Activated CD8-positive, alpha-beta memory T cell treated with anti-CD3 and anti-CD28 coated beads, Interleukin-2, amount 50 U/mL, for 24 hours (primary cell): ENCODE data around the gene HOXA4.

Experiments
- DNase-seq: peaks from one replicate; pipeline ENCODE4 v3.0.0-alpha.2; 2020; ENCODE audit errors: extremely low read depth

HOXA4 gene

DNA sequence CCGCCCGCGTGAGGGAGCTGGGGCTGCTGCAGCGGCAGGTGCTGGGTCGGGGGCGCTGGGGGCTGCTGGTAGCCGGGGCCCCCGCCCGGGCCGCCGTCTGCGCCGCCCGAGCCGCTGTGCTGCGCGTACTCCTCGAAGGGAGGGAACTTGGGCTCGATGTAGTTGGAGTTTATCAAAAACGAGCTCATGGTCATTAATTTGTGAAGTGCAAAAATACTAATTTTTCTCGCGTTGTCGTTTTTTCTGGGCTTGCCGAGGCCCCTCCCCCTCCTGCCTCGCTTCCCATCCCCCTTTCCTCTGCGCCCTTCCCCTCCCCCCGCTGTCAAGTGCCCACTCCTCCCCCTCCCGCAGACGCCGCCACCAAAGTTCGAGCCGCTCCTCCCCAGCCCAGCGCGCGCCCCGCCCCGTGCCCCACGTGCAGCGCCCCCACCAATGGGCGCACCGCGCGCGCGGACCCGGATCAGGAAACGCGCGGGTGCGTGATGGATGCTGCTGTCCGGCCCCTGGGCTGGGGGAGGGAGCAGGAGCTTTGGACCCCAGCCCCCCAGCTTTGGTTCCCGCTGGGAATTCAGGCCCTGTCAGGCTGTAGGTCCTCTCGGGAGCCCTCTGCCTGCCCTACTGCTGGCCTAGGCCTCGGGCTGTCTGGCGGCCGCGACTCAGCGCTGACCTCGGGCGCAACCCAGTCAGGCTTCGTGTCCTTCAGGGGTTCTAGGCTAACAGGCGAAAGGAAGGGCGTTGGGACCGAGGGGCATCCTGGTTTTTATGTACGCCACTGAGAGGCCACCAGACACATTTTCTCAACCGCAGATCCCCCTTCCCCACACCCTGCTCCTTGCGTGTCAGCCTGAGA lies at the start of gene HOXA4:
HOXA4 (minus strand) TSS at position 218 of the 850 bp plus-strand sequence; CDS start at position 194, 24 bp downstream.
- DNase-seq, result peak; percentile 43

DNA sequence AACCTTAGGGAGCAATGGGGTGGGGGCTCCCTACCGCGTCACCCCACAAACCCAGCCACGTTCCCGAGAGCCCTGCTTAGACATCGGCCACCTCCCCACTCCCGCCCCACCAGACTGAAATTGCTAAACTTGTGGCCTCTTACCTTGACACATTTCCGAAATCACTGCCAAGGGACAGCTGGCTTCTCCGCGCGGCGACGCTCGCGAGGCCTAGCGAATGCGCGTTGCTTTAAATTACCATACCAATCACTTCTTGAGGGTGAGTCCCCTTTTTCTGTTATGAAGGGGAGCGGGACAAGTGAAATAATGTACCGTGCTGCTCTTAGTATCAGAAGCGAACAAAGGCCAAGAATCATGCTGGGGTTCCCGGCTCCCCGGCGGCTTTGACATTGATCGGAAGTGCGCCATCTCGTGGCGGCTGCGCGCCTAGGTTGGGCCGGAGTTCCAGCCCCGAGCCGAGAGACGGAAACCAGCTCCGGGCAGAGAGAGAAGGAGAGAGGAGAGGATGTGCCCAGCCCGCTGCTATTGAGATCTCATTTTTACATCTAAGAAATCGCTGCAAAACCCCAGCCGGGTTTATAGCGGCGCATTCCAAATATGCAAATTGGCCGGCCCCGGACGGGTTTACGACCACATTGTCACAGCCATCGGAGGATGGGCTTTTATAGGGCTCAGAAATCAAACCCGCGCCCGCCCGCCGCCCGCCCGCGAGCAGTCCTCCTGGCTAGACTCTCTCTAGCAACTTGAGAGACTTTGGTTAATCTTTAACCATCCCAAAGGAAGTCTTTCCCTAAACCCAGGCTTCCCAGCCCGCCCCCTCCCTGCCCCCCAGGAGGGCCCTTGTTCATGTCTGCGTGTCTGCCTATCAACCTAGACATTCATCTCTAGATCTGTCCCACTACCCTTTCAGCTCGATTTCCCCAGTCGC lies 49.2 kb upstream of the HOXA4 start:
- no peak for DNase-seq

DNA sequence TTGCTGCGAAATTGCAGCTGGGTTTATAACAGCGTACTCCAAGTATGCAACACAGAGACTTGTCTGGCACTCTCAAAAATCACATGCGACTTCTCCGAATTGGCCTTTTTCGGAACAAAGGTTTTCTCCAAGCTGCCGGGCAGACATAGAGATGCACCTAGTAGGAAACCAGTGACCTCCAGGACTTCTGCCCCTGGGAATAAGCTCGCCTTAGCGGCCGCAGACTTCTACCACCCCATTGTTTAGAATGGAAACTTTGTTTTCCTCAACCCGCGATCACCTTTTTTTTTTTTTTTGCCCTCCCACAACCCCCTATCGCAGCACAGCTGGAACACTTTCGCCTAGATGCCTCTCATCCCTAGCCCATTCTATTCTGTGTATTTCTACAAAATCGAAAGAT lies 48.5 kb upstream of the HOXA4 start:
- no peak for DNase-seq

DNA sequence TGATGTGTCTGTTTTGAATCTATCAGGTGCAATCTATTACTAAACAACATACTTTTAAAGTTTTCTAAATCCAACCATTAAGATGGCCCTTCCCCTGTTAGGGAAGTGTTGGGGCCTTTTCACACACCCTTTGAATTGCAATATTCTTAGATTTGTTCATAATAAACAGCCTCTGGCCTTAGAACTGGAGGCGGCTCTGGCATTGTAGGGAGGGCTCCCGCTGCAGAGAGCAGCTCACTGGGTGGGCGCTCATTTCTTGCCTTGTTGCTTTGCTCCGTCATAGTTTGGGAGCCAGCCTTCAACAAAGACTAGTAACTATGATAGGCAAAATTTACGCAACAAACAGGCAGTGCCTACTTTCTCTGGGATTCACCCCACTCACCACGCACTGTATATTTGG lies 47.8 kb upstream of the HOXA4 start:
- DNase-seq, result no peak

DNA sequence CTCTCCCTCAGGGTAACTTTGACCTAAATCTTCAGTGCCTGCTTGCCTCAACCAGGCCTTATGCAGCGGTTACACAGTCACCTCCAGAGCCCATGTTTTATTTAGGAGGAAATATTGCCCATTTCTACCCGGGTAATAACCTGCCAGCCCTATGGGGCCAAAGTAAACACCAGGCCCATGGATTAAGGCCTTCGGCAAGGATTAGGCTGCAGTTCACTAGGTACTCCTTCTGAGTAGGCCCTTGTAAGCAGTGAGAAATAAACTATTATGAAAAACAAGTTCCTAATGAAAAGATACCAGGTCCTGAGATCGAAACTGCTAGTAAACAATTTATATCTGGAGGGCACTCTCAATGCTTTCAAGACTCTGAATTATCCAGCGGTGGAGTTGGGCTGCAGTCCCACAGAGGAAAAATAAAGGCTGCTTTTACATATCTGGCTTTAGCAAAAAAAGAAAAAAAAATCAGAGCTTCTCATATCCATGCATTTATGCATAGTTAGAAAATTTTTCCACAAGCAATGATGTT lies 47.3 kb upstream of the HOXA4 start:
- DNase-seq, result no peak

DNA sequence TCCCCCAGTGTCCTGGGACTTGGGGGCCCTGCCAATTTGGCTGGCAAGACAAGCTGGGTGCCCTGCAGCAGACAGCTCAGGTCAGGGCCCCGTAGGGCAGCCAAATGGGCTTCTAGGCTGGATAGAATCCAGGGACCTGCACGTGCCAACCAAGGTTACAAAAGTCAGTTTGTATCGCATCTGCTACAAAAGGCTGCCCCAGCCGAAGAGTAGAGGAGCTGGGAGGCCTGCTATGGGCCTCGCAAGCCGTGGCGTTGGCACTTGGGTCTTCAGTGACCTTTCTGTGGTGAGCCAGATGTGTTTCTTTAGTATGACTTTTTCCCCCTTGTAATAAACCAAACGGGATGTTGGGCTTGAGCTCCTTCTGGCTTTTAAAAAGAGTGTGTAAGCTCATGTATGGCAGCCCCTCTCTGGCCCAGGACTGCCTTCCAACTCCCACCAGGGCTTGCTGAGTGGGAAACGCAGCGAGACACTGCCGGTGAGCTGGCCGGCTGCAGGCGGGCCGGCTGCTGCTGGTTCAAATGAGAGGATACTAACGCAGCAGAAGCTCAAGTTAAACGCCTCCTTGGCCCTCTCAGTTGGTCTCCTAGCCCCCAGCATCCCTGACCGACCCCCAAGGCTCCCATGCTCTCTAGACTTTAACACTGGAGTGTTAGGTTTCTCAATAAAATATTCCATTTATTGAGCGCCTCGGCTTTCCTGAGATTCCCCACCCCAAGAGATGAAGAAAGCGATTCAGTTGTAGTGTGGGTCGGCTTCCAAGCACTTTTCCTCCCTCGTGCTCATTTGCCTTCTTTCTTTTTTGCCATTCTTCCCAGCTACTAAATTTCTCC lies 46.6 kb upstream of the HOXA4 start:
- DNase-seq, result no peak

DNA sequence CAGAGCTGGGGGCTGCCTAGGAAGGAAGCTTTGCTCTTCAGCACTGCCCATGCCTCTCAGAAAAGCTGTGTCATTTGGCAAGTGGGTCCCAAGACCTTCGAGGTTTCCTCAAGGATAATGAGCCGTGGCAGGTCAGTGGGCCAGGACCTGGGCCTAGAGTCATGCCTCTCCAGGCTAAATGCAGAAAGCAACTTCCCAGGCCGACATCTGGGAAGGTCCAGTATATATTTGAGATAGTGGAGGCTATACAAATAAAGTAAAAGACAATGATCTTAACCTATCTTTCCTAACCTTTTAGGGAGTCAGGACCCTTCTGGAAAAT lies 45.9 kb upstream of the HOXA4 start:
- DNase-seq, result no peak

DNA sequence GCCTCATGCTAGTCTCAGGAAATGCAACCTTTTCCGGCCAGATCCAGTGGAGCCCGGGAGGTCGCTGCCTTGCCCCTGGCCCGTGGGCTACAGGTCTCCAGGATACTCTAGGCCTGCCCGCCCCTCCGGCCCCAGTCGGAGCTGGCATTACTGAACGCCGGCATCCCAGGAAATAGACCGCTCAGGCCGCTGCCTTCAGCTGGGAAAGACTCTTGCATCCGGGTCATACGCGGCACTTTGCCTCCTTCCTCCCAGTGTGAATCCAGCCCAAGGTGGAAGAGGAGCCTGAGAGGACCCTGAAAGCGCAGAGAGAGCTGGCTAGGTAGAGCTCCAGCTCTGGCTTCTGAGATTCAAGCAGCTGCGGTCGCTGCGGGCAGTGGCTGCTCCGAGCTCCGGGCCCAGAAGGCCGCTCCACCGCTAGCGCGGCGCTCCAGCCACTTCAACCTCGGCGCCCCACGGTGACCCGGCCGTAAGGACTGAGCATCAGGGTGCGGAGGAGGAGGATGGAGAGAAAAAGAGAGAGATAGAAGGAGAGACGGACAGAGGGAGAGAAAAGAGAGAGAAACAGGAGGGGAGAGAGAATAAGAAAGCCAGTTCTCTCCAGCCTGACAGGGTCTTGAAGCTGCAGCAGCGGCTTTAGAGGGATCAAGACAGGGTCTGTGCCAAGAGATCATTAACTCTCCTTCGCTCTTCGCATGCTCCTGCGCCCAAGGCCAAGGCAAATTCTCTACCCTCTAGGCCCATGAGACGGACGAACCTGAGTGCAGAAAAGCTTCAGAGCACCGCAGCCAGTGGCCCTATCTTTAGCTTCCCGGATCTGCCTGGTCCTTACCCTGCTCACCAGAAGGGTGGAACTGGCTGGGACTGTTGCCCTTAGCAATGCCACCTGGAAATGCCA lies 45.3 kb upstream of the HOXA4 start:
- DNase-seq, result no peak

DNA sequence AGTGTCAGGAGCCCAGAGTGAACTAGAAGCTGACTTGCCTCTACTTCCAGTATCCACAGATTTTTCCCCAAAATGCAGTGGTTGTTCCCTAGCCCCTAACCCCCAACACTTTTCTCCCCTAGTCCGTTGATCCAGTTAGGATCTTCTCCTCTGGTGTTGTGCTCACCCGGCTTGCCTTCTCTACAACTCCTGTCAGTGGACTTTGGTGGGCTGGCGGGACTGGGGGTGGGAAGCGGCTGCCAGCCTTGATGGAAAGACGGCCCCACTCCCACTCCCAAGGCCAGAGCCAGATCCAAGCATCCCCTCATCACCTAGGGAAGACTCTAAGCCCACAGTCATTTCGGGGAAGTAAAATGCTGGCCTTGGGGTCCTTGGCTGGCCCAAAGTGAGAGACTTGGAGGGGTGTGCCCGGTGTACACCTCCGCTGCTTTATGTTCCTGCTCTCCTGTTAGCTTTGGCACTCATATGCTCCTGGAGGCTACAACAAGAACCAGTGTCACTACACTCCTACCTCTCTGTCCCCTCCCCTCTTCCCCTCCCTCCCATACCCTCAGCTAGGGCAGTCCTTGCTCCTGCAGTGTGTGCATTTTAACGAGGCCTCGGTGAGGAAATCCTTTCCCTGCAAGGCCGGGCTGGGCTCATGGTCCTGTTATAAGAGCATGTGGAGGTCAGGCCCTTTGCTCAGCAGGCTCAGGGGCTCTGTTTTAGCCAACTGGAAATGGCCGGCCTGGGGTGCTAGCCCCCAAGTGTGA lies 44.5 kb upstream of the HOXA4 start:
- no peak for DNase-seq

DNA sequence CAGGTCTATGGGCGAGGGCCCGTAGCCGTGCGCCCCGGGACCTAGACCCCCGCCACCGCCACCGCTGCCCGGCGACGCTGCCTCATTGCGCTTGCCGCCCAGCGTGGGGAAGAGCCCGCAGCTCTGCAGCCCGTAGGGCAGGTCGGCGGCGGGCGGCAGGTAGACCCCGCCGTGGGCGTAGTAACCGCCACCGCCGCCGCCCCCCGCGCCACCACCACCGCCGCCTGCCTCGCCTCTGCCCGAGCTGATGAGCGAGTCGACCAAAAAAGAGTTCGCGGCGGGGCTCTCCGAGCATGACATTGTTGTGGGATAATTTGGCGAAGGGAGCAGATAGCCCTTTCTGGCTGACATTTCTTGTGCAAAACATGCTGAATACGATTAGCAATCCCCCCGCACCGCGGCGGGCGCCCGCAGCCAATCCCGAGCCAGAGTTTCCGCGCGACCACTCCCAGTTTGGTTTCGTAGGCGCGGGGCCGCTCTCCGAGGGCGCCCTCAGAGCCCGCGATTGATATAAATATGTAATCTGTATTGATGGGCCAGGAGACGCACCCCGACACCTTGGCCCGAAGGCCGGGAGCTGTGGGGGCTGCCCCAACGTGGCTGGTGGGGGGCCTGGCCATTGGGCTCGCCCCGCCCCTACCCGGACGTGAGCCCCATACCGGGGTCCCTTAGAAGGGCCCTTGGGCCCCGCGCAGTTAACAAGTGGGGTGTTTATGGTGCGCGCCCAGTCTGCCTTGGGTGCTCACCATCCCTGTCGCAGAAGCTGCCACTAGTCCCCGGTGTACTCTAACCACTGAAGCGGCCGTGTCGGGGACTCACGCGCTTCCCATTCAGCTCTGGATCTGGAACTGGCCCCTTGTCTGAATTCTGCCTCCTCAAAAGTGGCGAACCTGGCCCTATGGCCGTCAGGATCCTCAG lies 43.7 kb upstream of the HOXA4 start, which contains the start of gene HOXA10:
HOXA10 (minus strand) TSS at position 365 of the 918 bp plus-strand sequence; CDS start at position 351, 14 bp downstream.
- no peak for DNase-seq

DNA sequence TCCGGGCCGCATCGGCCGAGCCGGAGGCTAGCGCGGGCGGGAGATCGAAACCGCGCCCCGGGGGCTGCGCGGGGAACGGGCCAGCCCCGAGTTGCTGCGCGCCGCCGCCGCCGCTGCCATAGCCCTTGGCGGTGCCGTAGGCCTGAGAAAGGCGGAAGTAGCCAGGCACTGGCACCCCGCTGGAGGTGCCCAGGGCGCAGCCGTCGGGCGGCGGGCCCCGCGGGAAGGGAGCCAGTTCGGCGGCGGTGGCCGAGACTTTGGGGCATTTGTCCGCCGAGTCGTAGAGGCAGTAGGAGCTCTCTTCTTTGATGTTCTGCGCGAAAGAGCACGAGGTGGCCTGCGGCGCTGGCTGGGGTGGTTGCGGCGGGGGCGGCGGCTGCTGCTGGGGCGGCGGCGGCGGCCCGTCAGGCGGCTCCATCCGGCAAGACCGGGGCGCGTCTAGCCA lies 43.0 kb upstream of the HOXA4 start:
- DNase-seq, result no peak

DNA sequence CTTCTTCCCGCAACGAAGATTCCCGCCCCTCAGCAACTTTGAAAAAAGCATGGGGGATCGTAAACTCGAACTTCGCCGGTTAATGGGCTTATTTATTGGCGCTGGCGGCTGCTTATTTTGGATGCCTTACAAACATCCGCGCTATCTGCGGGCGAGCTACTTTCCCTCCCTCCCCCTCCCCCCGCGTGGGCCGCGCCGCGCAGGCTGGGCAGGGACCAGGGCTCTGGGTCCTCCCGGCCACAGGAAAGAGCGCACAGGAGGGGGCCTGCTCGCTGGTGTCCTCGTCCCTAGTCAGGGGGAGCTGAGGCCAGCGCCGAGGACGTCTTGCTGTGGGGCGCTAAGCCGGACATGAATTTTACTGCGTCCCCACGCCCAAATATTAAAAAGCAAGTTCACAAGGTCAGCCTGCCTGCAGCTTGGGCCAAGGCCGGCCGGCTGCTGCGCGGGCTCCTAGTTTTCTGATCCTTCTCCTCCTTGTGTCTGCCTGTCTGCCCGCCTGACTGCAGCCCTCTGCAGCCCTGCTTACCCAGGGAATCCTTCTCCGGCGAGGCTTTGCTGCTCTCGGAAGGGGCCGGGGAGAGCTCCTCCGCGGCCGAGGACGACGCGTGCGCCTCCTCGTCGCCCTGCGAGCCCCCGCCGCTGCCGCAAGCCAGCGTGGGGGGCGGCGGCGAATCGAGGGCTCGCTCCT lies 42.4 kb upstream of the HOXA4 start:
- DNase-seq, result no peak

DNA sequence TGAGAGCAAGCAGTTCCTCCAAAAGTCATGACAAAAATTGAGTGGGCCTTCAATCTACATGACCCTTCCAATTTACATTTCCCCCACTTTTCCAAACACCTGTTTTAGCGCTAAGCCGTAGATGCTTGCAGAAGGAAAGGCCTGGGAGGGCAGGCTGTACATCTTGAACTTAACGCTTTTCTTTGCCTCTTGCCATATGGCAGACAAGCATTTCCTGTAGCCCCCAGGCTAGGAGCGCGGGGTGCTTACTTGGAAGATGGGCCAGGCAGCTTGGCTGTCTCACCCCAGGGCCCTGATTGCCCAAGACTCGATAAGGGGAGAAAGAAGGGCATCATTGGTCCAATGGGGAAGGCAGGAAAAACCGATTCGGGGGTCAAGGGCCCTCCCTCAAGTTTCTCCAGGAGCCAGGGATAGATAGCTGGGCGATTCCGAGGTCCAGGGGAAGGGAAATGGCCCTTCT lies 41.8 kb upstream of the HOXA4 start:
- no peak for DNase-seq

DNA sequence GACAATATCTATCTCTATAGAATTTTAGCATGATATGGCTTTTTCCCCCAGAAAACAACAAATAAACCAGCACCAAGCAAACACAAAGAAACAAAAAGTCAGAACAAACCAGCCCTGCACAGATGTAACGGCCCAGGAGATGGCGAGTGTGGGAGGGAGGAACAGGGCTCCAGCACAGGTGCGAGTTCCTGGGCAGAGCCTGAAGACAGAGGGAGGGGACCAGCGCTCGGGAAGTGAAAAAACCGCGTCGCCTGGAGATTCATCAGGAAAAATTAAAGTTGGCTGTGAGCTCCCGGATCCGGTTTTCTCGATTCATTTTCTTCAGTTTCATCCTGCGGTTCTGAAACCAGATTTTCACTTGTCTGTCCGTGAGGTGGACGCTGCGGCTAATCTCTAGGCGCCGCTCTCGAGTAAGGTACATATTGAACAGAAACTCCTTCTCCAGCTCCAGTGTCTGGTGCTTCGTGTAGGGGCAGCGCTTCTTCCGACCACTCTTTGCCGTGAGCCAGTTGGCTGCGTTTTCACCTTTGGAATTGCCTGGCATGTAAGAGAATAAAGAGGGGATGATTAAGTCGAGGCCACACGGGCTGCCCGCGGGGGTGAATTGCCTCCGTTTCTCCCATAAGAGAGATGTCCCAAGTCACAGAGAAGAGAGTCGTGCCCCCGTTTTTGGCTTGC lies 41.2 kb upstream of the HOXA4 start:
- no peak for DNase-seq

DNA sequence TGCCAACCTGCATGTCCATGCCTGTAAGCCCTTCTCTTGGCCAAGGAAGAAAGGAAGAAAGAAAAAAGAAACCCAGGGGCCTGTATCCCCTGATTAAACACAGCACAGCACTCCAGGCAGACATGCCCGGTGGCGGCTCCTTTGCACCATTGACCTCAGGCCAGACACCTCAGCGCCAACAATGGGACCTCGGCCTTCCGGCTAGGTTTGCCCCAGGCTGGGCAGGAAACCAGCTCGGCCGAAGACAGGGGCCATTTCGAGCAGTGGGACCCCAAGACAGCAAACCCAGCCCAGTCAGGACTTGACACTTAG lies 40.7 kb upstream of the HOXA4 start:
- DNase-seq, result no peak

DNA sequence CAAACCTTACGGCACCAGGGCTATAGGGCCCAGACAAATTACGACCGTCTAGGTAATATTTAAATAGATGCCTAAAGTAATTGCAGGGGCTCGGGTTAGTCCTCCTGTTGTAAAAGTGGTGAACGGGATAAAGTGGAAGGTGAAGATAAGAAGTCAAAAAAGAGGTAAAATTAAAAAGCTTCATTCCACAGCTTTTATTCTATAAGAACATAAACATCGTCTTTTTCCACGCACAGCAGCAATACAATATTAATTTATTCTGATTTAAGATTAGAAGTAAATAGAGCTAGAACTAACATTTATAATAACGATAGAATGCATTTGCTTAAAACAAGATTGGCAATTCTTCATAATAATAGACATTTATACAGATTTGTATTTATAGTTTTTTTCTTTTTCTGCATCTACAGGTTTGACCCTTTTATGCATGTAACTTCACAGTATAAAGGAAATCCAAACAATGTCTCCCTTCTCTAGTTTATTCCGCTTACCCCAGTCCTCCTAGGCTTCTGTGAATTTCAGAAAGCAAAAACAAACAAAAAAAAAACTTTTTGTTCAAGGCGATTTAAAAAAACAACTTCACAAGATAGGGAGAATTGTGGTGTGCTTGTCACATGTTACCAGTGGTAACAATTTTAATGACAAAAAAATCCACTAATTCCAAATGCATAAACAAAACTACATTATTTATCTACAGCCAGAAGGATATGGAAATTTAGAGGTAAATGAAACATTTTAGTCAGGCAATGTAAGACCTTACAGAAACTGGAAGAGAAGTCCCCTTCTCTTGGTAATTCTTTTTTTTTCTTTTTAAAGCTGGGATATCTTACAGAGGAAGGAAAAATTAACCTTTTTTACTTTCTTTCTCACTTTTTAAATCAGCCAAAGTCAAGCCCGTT lies 40.1 kb upstream of the HOXA4 start:
- DNase-seq, result no peak
